GM23338 (cell line): Measurements from ENCODE around the gene DNAJB6. TPM values are rescaled to one million over a fixed set of nuclear protein-coding genes. Genes with fewer than 3 reads are reported as not detected.

Experiments
- ATAC-seq: fragments of 200-7000 bp; cut with Tn5 transposase; 3 replicates; pipeline ENCODE4 v1.9.1; 2020
- DNase-seq: peaks from one replicate; pipeline ENCODE4 v3.0.0-alpha.2; 2015; ENCODE audit warnings: low spot score
- H2AFZ ChIP-seq: fragments of 200-600 bp; sonication (generic); 2 replicates; pipeline ENCODE4 v1.8.0; 2016; ENCODE audit warnings: antibody characterized with exemption, mild to moderate bottlenecking, moderate library complexity
- H3F3A ChIP-seq: fragments of 200-600 bp; sonication (generic); replicated peaks from 2 replicates; pipeline ENCODE4 v1.8.0; 2017; ENCODE audit warnings: antibody characterized with exemption, mixed run types, low read depth
- H3K27ac ChIP-seq: fragments of 200-600 bp; sonication (generic); 2 replicates; pipeline ENCODE4 v1.6.1; 2016; ENCODE audit warnings: low read depth
- H3K27me3 ChIP-seq: fragments of 200-600 bp; sonication (generic); 2 replicates; pipeline ENCODE4 v1.8.0; 2016; ENCODE audit warnings: mild to moderate bottlenecking, mixed run types, moderate library complexity; ENCODE audit not compliant: insufficient read depth
- H3K36me3 ChIP-seq: fragments of 200-600 bp; sonication (generic); 2 replicates; pipeline ENCODE4 v1.8.0; 2016; ENCODE audit warnings: mild to moderate bottlenecking; ENCODE audit not compliant: insufficient read depth
- H3K4me1 ChIP-seq: fragments of 200-600 bp; sonication (generic); 2 replicates; pipeline ENCODE4 v1.8.0; 2016; ENCODE audit warnings: mild to moderate bottlenecking, moderate library complexity; ENCODE audit not compliant: insufficient read depth
- H3K4me2 ChIP-seq: fragments of 200-600 bp; sonication (generic); 2 replicates; pipeline ENCODE4 v1.7.1; 2017; ENCODE audit warnings: mixed run types
- H3K4me3 ChIP-seq: fragments of 200-600 bp; sonication (generic); 2 replicates; pipeline ENCODE4 v1.6.1; 2016; ENCODE audit warnings: mixed run types
- H3K79me2 ChIP-seq: fragments of 200-600 bp; sonication (generic); replicated peaks from 2 replicates; pipeline ENCODE4 v1.8.0; 2017; ENCODE audit warnings: mild to moderate bottlenecking; ENCODE audit not compliant: insufficient read depth
- H3K9me2 ChIP-seq: fragments of 200-600 bp; sonication (generic); 2 replicates; pipeline ENCODE4 v1.8.0; 2017; ENCODE audit not compliant: insufficient read depth
- H4K20me1 ChIP-seq: fragments of 200-600 bp; sonication (generic); replicated peaks from 2 replicates; pipeline ENCODE4 v1.8.0; 2017; ENCODE audit warnings: mild to moderate bottlenecking; ENCODE audit not compliant: insufficient read depth
- H3K27ac Mint-ChIP-seq: 2 replicates; pipeline ENCODE4 v1.8.0; 2020; ENCODE audit warnings: inconsistent platforms, mild to moderate bottlenecking, moderate library complexity, mixed read lengths
- H3K27me3 Mint-ChIP-seq: 3 replicates; pipeline ENCODE4 v1.8.0; 2022; ENCODE audit warnings: low read depth, mild to moderate bottlenecking, moderate library complexity, mixed read lengths, inconsistent platforms; ENCODE audit not compliant: insufficient read depth, poor library complexity
- H3K36me3 Mint-ChIP-seq: 3 replicates; pipeline ENCODE4 v1.8.0; 2021; ENCODE audit warnings: low read depth, mild to moderate bottlenecking, inconsistent platforms, moderate library complexity, mixed read lengths
- H3K4me1 Mint-ChIP-seq: 3 replicates; pipeline ENCODE4 v1.8.0; 2020; ENCODE audit warnings: mild to moderate bottlenecking, inconsistent platforms, mixed read lengths
- H3K4me3 Mint-ChIP-seq: 3 replicates; pipeline ENCODE4 v1.8.0; 2021; ENCODE audit warnings: moderate library complexity, mild to moderate bottlenecking, inconsistent platforms, mixed read lengths
- H3K9me3 Mint-ChIP-seq: 3 replicates; pipeline ENCODE4 v1.8.0; 2020; ENCODE audit warnings: moderate library complexity, mild to moderate bottlenecking, inconsistent platforms, mixed read lengths
- EZH2 ChIP-seq: fragments of 200-600 bp; sonication (generic); IDR thresholded peaks from one replicate; pipeline ENCODE4 v1.8.0; 2017; ENCODE audit warnings: antibody characterized with exemption, mild to moderate bottlenecking, low read depth; ENCODE audit not compliant: unreplicated experiment
- EZH2phosphoT487 ChIP-seq: fragments of 200-600 bp; sonication (generic); IDR thresholded peaks from one replicate; pipeline ENCODE4 v1.8.1; 2018; ENCODE audit warnings: antibody characterized with exemption; ENCODE audit not compliant: unreplicated experiment
- JUNB ChIP-seq: IDR thresholded peaks from one replicate; pipeline ENCODE4 v1.6.1; 2016; ENCODE audit warnings: antibody characterized with exemption; ENCODE audit not compliant: unreplicated experiment
- POLR2AphosphoS5 ChIP-seq: IDR thresholded peaks from 2 replicates; pipeline ENCODE4 v1.6.1; 2016; ENCODE audit warnings: antibody characterized with exemption, low read depth
- REST ChIP-seq: IDR thresholded peaks from one replicate; pipeline ENCODE4 v1.6.1; 2018; ENCODE audit warnings: antibody characterized with exemption; ENCODE audit not compliant: unreplicated experiment
- STAT1 ChIP-seq: IDR thresholded peaks from one replicate; pipeline ENCODE4 v1.6.1; 2016; ENCODE audit warnings: antibody characterized with exemption; ENCODE audit not compliant: unreplicated experiment
- ZNF331 ChIP-seq: fragments of 250-450 bp; sonication (Bioruptor Pico); IDR thresholded peaks from 2 replicates; pipeline ENCODE4 v1.5.0; 2020; ENCODE audit warnings: low read depth, mild to moderate bottlenecking, moderate library complexity
- polyA plus RNA-seq: library from polyadenylated mRNA; unstranded; fragments of >200 nt; fragmentation: Nextera tagmentation; extraction: Ambion mirVana; gene quantifications from 2 replicates; pipeline ENCODE4 v1.2.1, GENCODE V29; 2016
- total RNA-seq: library from RNA; depleted of rRNA; stranded (reverse); fragments of >200 nt; shearing (Covaris generic); gene quantifications from 2 replicates; pipeline ENCODE4 v1.2.3, GENCODE V29; 2014
- TF ChIP-seq, protein P1 (sequence below), 2 experiments: fragments of 200-600 bp in 1 of 2; sonication (generic) in 1 of 2; conservative IDR thresholded peaks; 2 replicates each; pipeline versions ENCODE4 v1.5.1 to v1.6.1; 2016 to 2017; ENCODE audit warnings: antibody characterized with exemption in 2 of 2, low read depth in 2 of 2, mild to moderate bottlenecking in 2 of 2, moderate library complexity in 1 of 2
- TF ChIP-seq, protein P2 (sequence below): fragments of 250-450 bp; sonication (Bioruptor Pico); IDR thresholded peaks from 2 replicates; pipeline ENCODE4 v1.5.0; 2020; ENCODE audit warnings: mild to moderate bottlenecking, moderate library complexity

The DNAJB6 gene
- total and polyA plus RNA-seq, 2 experiments from 2014 or later: 308 to 322 TPM

GRCh38 chr7:157413881-157414701 is 77.3 kb downstream of the DNAJB6 start:
- peaks cover 37% of the 10 kb centered on the region for H3K4me1 Mint-ChIP-seq
- TF ChIP-seq ZNF331 (CRISPR knock-in tag): no peak
- TF ChIP-seq POLR2AphosphoS5: no peak
- TF ChIP-seq, protein P1, sequence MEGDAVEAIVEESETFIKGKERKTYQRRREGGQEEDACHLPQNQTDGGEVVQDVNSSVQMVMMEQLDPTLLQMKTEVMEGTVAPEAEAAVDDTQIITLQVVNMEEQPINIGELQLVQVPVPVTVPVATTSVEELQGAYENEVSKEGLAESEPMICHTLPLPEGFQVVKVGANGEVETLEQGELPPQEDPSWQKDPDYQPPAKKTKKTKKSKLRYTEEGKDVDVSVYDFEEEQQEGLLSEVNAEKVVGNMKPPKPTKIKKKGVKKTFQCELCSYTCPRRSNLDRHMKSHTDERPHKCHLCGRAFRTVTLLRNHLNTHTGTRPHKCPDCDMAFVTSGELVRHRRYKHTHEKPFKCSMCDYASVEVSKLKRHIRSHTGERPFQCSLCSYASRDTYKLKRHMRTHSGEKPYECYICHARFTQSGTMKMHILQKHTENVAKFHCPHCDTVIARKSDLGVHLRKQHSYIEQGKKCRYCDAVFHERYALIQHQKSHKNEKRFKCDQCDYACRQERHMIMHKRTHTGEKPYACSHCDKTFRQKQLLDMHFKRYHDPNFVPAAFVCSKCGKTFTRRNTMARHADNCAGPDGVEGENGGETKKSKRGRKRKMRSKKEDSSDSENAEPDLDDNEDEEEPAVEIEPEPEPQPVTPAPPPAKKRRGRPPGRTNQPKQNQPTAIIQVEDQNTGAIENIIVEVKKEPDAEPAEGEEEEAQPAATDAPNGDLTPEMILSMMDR (conservative IDR thresholded peaks at IDR 0.05; ENCODE audit: low read depth in 2 of 2): no peak
- no peak for TF ChIP-seq STAT1
- TF ChIP-seq EZH2: no peak
- no peak for TF ChIP-seq EZH2phosphoT487
- TF ChIP-seq REST: no peak
- TF ChIP-seq JUNB: no peak

GRCh38 chr7:157414702-157415096 is 77.9 kb downstream of the DNAJB6 start:
- Mint-ChIP-seq H3K27me3 (peaks cover 20% of the 10 kb centered on the region), H3K27ac (peak overlapping the region; percentile 80), H3K9me3 (peaks cover 3% of the 10 kb centered on the region; the same call in 1 of the 3 replicates), H3K4me3 (no peak overlapping the region), H3K4me1 (peaks cover 37% of the 10 kb centered on the region), H3K36me3 (peaks cover 54% of the 10 kb centered on the region)
- Histone ChIP-seq H3K27ac (peak overlapping the region; percentile 66; the same call in 1 of the 2 replicates), H3K4me1 (peaks cover 20% of the 10 kb centered on the region), H2AFZ (no peak overlapping the region), H3K9me2 (no peaks in the 10 kb centered on the region), H3F3A (peaks cover 42% of the 10 kb centered on the region; the same call in 1 of the 2 replicates), H3K4me2 (no peak overlapping the region), H3K36me3 (peaks cover 22% of the 10 kb centered on the region), H4K20me1 (peaks cover 29% of the 10 kb centered on the region), H3K79me2 (peaks cover 39% of the 10 kb centered on the region), H3K27me3 (no peaks in the 10 kb centered on the region), H3K4me3 (no peak overlapping the region)
- DNase-seq (no peak), ATAC-seq (no peak)
- TF ChIP-seq, protein P2, sequence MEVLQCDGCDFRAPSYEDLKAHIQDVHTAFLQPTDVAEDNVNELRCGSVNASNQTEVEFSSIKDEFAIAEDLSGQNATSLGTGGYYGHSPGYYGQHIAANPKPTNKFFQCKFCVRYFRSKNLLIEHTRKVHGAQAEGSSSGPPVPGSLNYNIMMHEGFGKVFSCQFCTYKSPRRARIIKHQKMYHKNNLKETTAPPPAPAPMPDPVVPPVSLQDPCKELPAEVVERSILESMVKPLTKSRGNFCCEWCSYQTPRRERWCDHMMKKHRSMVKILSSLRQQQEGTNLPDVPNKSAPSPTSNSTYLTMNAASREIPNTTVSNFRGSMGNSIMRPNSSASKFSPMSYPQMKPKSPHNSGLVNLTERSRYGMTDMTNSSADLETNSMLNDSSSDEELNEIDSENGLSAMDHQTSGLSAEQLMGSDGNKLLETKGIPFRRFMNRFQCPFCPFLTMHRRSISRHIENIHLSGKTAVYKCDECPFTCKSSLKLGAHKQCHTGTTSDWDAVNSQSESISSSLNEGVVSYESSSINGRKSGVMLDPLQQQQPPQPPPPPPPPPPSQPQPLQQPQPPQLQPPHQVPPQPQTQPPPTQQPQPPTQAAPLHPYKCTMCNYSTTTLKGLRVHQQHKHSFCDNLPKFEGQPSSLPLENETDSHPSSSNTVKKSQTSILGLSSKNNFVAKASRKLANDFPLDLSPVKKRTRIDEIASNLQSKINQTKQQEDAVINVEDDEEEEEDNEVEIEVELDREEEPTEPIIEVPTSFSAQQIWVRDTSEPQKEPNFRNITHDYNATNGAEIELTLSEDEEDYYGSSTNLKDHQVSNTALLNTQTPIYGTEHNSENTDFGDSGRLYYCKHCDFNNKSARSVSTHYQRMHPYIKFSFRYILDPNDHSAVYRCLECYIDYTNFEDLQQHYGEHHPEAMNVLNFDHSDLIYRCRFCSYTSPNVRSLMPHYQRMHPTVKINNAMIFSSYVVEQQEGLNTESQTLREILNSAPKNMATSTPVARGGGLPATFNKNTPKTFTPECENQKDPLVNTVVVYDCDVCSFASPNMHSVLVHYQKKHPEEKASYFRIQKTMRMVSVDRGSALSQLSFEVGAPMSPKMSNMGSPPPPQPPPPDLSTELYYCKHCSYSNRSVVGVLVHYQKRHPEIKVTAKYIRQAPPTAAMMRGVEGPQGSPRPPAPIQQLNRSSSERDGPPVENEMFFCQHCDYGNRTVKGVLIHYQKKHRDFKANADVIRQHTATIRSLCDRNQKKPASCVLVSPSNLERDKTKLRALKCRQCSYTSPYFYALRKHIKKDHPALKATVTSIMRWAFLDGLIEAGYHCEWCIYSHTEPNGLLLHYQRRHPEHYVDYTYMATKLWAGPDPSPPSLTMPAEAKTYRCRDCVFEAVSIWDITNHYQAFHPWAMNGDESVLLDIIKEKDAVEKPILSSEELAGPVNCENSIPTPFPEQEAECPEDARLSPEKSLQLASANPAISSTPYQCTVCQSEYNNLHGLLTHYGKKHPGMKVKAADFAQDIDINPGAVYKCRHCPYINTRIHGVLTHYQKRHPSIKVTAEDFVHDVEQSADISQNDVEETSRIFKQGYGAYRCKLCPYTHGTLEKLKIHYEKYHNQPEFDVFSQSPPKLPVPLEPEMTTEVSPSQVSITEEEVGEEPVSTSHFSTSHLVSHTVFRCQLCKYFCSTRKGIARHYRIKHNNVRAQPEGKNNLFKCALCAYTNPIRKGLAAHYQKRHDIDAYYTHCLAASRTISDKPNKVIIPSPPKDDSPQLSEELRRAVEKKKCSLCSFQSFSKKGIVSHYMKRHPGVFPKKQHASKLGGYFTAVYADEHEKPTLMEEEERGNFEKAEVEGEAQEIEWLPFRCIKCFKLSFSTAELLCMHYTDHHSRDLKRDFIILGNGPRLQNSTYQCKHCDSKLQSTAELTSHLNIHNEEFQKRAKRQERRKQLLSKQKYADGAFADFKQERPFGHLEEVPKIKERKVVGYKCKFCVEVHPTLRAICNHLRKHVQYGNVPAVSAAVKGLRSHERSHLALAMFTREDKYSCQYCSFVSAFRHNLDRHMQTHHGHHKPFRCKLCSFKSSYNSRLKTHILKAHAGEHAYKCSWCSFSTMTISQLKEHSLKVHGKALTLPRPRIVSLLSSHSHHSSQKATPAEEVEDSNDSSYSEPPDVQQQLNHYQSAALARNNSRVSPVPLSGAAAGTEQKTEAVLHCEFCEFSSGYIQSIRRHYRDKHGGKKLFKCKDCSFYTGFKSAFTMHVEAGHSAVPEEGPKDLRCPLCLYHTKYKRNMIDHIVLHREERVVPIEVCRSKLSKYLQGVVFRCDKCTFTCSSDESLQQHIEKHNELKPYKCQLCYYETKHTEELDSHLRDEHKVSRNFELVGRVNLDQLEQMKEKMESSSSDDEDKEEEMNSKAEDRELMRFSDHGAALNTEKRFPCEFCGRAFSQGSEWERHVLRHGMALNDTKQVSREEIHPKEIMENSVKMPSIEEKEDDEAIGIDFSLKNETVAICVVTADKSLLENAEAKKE (CRISPR knock-in tag): no peak
- no peak for TF ChIP-seq EZH2

More at GRCh38 chr7:157413881-157414701, 77.3 kb downstream of the DNAJB6 start:
- Histone ChIP-seq H3F3A (peaks cover 37% of the 10 kb centered on the region; the same call in 1 of the 2 replicates), H3K4me3 (no peak overlapping the region), H3K4me1 (peaks cover 20% of the 10 kb centered on the region), H3K79me2 (peaks cover 40% of the 10 kb centered on the region), H4K20me1 (peaks cover 29% of the 10 kb centered on the region), H3K36me3 (peaks cover 22% of the 10 kb centered on the region), H3K4me2 (no peak overlapping the region), H3K9me2 (no peaks in the 10 kb centered on the region), H2AFZ (no peak overlapping the region), H3K27ac (peak overlapping the region; percentile 68; the same call in 1 of the 2 replicates), H3K27me3 (no peaks in the 10 kb centered on the region)
- peak overlapping the region; percentile 80 for H3K27ac Mint-ChIP-seq
- H3K36me3 Mint-ChIP-seq: peaks cover 57% of the 10 kb centered on the region
- DNase-seq (no peak), ATAC-seq (no peak)
- peaks cover 24% of the 10 kb centered on the region for H3K27me3 Mint-ChIP-seq
- no peak overlapping the region for H3K4me3 Mint-ChIP-seq
- peaks cover 3% of the 10 kb centered on the region; the same call in 1 of the 3 replicates for H3K9me3 Mint-ChIP-seq
